GM12875 (cell line): Measurements from ENCODE around the gene MISFA.
"Not testable (repeated sequence)": the region's sequence is repeated elsewhere in the genome, so short reads cannot be mapped to it uniquely, and the experiment has no call there.

Source experiments
- H3K4me3 ChIP-seq: one replicate; pipeline ENCODE4 v1.5.1; 2011; ENCODE audit warnings: low read depth, low read length, control low read depth
- CTCF ChIP-seq: IDR thresholded peaks from 2 replicates; pipeline ENCODE4 v1.5.1; 2011; ENCODE audit warnings: low read depth, mild to moderate bottlenecking, control low read depth, inconsistent platforms, low read length, moderate library complexity, borderline replicate concordance; ENCODE audit not compliant: insufficient read depth

MISFA gene

GRCh38 chr11:18641677-18642076 lies 42.1 kb downstream of the MISFA start:
- no peak for TF ChIP-seq CTCF
- no peak overlapping the region for H3K4me3 ChIP-seq

- H3K4me3 ChIP-seq, result not testable (repeated sequence)
Observed at GRCh38 chr11:18643034-18643433, 43.4 kb downstream of the MISFA start.

GRCh38 chr11:18650353-18650752 lies 50.8 kb downstream of the MISFA start:
- no peak for TF ChIP-seq CTCF
- no peak overlapping the region for H3K4me3 ChIP-seq

- no peak overlapping the region for H3K4me3 ChIP-seq
- peak; percentile 76 for TF ChIP-seq CTCF
Observed at GRCh38 chr11:18650859-18651557, 51.4 kb downstream of the MISFA start.
